Cardiac septum (tissue), 1 donor: ENCODE results near the gene SHLD2. TPM values are rescaled to one million over a fixed set of nuclear protein-coding genes. Genes with fewer than 3 reads are reported as not detected.

ENCODE experiments used
- total RNA-seq: library from RNA; stranded (reverse); fragmentation: NEBNext Ultra II Directional; extraction: Animal tissue kit (Norgen Biotek cat#: 25700); gene quantifications from one replicate; pipeline ENCODE4 v1.2.1, GENCODE V29; 2021
- donor health status: DM: no; HTN: no; CAD: no.

The SHLD2 gene
- total RNA-seq, 1 donor from 2014 or later: 13.7 TPM

Other genes starting within 250 kb of the SHLD2 start
- gene MMRN2, start 137.6 kb upstream of the SHLD2 start, total RNA-seq: 28.0 TPM
- gene SNCG, start 136.6 kb upstream of the SHLD2 start, total RNA-seq: 9.3 TPM
- gene ADIRF, start 126.7 kb upstream of the SHLD2 start, total RNA-seq: 33.0 TPM
- not detected for gene FAM25A, start 74.9 kb upstream of the SHLD2 start, total RNA-seq
- gene GLUD1, start 363 bp upstream of the SHLD2 start, total RNA-seq: 118 TPM
- gene NUTM2A, start 130.2 kb downstream of the SHLD2 start, total RNA-seq: 1.6 TPM